Cardiac muscle cell (in vitro differentiated cells and primary cell): ENCODE measurements around the gene MICB. TPM values are rescaled to one million over a fixed set of nuclear protein-coding genes. Genes with fewer than 3 reads are reported as not detected.
"Not testable (repeated sequence)": the region's sequence is repeated elsewhere in the genome, so short reads cannot be mapped to it uniquely, and the experiment has no call there.

Source experiments
- DNase-seq, 2 donors: peaks; one replicate each; pipeline versions ENCODE4 v3.0.0 to v3.0.0-alpha.2; 2010 to 2017; ENCODE audit warnings: low read depth in 1 of 2, low spot score in 1 of 2
- H3K27ac ChIP-seq: fragments of 200-600 bp; sonication (generic); 2 replicates; pipeline ENCODE4 v1.5.1; 2016
- H3K27me3 ChIP-seq: fragments of 200-600 bp; sonication (generic); 2 replicates; pipeline ENCODE4 v1.6.0; 2016; ENCODE audit warnings: control low read depth
- H3K36me3 ChIP-seq: fragments of 200-600 bp; sonication (generic); 2 replicates; pipeline ENCODE4 v1.5.1; 2016; ENCODE audit warnings: control low read depth
- H3K4me1 ChIP-seq: fragments of 200-600 bp; sonication (generic); 2 replicates; pipeline ENCODE4 v1.8.1; 2017; ENCODE audit warnings: low read depth, mild to moderate bottlenecking, mixed run types
- H3K4me3 ChIP-seq: fragments of 200-600 bp; sonication (generic); 2 replicates; pipeline ENCODE4 v1.5.1; 2016; ENCODE audit warnings: mild to moderate bottlenecking
- H3K9me3 ChIP-seq: fragments of 200-600 bp; sonication (generic); 2 replicates; pipeline ENCODE4 v1.5.1; 2017; ENCODE audit warnings: low read depth, mild to moderate bottlenecking, control low read depth
- CTCF ChIP-seq: IDR thresholded peaks from 2 replicates; pipeline ENCODE4 v1.5.1; 2012; ENCODE audit warnings: low read depth, mild to moderate bottlenecking, low read length
- polyA plus RNA-seq: library from polyadenylated mRNA; unstranded; fragments of >200 nt; fragmentation: Nextera tagmentation; extraction: Ambion mirVana; gene quantifications from 2 replicates; pipeline ENCODE4 v1.2.1, GENCODE V29; 2016
- total RNA-seq: library from RNA; depleted of rRNA; stranded (reverse); fragments of >200 nt; gene quantifications from 2 replicates; pipeline ENCODE4 v1.2.3, GENCODE V29; 2016

Gene MICB
- total and polyA plus RNA-seq, 2 experiments from 2014 or later = 0.99 to 2.2 TPM

- no peak for TF ChIP-seq CTCF
- DNase-seq = peak in 1 of 2 donors; percentile 17
- H3K27ac ChIP-seq = no peak overlapping the region
- H3K36me3 ChIP-seq = no peaks in the 10 kb centered on the region
- H3K4me1 ChIP-seq = no peaks in the 10 kb centered on the region
- H3K4me3 ChIP-seq = no peak overlapping the region
- H3K9me3 ChIP-seq = no peaks in the 10 kb centered on the region
- no peaks in the 10 kb centered on the region for H3K27me3 ChIP-seq
Measured at GRCh38 chr6:31485055-31485454, 12.9 kb upstream of the MICB start.

- not testable (repeated sequence) for H3K4me3 ChIP-seq, H3K9me3 ChIP-seq, H3K4me1 ChIP-seq, DNase-seq, H3K27me3 ChIP-seq, H3K27ac ChIP-seq, H3K36me3 ChIP-seq
Measured at GRCh38 chr6:31486065-31486837, 11.7 kb upstream of the MICB start.

- H3K27ac ChIP-seq, DNase-seq: not testable (repeated sequence)
Measured at GRCh38 chr6:31487674-31488073, 10.3 kb upstream of the MICB start.

DNA sequence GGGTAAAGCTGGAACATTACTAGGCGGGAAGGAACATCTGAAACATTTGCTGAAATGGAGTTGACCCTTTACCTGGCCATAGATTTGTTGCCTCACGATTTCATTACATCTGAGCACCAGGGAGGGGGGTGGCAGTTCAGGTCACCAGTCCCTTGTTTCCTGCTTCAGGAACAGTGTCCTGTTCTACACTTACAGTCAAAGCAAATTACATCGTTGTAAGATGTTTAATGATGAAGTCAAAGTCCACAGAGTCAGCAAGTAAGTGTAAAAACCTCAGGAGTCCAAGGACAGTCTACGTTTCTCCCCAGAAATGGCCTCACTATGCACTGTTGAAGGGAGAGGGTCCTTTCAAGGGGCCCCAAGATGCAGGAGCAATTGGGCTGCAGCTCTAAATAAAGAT lies 8.9 kb upstream of the MICB start:
- Histone ChIP-seq H3K4me1 (no peaks in the 10 kb centered on the region), H3K4me3 (no peak overlapping the region), H3K27ac (no peak overlapping the region), H3K27me3 (no peaks in the 10 kb centered on the region), H3K36me3 (no peaks in the 10 kb centered on the region), H3K9me3 (no peaks in the 10 kb centered on the region)
- DNase-seq = no peak
- no peak for TF ChIP-seq CTCF

More at GRCh38 chr6:31487674-31488073, 10.3 kb upstream of the MICB start:
- not testable (repeated sequence) for H3K4me3 ChIP-seq, H3K9me3 ChIP-seq, H3K27me3 ChIP-seq, H3K36me3 ChIP-seq, H3K4me1 ChIP-seq

GRCh38 chr6:31490115-31490873 lies 7.7 kb upstream of the MICB start:
- no peaks in the 10 kb centered on the region for H3K36me3 ChIP-seq
- no peaks in the 10 kb centered on the region for H3K9me3 ChIP-seq
- TF ChIP-seq CTCF = no peak
- DNase-seq = no peak
- no peak overlapping the region for H3K27ac ChIP-seq
- H3K4me3 ChIP-seq = no peak overlapping the region
- H3K4me1 ChIP-seq = no peaks in the 10 kb centered on the region
- peaks cover 10% of the 10 kb centered on the region for H3K27me3 ChIP-seq

- not testable (repeated sequence) for H3K27ac ChIP-seq, H3K36me3 ChIP-seq, H3K9me3 ChIP-seq, H3K4me1 ChIP-seq, DNase-seq
- Histone ChIP-seq H3K4me3 (peak overlapping the region; percentile 34), H3K27me3 (peaks cover 33% of the 10 kb centered on the region)
Measured at GRCh38 chr6:31493550-31493874, 4.4 kb upstream of the MICB start.

DNA sequence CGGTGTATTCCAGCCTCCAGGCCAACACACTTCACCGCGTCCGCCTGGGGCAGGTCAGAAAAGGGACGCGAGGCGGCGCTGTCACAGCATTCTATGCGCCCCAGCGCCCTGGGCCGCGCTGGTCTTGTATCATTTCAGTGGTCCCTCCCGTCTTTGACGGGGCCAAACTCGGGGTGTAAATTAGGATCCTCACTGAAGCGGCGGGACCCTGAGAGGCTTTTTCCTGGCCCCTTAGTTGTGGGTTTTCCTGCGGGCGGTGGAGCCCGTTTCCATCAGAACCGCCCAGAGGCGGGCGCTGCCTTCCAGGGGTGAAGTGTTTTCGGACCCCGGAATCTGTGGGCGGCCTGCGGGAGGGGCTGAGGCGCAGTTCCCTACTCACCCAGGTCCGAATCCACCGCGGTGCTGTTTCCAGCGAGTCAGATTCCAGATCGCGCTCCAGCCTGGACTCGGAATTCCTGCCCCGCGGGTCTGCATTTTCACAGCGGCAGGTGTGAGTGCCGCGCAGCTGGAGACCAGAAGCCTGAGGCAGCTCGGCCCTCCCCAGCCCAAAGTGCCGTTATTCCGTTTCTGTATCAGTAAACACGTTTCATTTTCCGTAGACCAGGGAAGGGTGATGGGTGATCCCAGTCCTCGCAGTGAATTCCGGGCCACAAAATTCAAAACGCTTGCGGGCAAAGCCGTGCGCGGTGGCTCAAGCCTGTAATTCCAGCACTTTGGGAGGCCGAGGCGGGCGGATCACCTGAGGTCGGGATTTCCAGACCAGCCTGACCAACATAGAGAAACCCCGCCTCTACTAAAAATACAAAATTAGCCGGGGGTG lies 3.9 kb upstream of the MICB start:
- peak; percentile 78 to 90 for DNase-seq
- peaks cover 38% of the 10 kb centered on the region for H3K27me3 ChIP-seq
- H3K4me3 ChIP-seq = peak overlapping the region; percentile 34
- H3K27ac ChIP-seq = no peak overlapping the region
- no peaks in the 10 kb centered on the region for H3K36me3 ChIP-seq
- H3K9me3 ChIP-seq = no peaks in the 10 kb centered on the region
- H3K4me1 ChIP-seq = no peaks in the 10 kb centered on the region
- TF ChIP-seq CTCF = peak; percentile 84
